ENCODE results near the gene CIRBP.
"Not testable (repeated sequence)": the region's sequence is repeated elsewhere in the genome, so short reads cannot be mapped to it uniquely, and the experiment has no call there.

CIRBP gene

DNA sequence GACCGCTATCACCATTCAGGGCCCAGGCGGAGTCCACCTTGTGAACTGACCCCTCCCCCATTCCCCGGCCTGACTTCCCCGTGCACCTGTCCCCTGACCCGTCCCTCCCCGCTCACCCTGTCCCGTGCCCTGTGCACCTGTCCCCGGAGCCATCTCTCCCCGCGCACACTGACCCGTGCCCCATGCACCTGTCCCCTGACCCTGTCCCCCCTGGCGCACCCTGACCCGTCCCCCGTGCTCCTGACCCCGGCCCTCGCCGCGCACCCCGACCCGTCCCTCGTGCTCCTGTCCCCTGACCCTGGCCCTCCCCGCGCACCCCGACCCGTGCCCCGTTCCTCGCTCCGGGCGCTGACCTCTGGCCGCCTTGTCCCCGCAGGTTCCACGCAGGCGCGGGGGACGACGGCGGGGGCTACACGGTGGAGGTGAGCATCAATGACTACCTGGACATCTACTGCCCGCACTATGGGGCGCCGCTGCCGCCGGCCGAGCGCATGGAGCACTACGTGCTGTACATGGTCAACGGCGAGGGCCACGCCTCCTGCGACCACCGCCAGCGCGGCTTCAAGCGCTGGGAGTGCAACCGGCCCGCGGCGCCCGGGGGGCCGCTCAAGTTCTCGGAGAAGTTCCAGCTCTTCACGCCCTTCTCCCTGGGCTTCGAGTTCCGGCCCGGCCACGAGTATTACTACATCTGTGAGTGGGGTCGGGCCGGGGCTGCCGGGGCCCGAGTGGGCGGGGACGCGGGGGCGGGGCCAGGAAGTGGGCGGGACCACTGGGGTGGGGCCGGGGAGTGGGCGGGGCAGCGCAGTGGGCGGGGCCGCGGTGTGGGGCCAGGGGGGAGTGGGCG is 26.3 kb downstream of the CIRBP start:
- no peak for DNase-seq

DNA sequence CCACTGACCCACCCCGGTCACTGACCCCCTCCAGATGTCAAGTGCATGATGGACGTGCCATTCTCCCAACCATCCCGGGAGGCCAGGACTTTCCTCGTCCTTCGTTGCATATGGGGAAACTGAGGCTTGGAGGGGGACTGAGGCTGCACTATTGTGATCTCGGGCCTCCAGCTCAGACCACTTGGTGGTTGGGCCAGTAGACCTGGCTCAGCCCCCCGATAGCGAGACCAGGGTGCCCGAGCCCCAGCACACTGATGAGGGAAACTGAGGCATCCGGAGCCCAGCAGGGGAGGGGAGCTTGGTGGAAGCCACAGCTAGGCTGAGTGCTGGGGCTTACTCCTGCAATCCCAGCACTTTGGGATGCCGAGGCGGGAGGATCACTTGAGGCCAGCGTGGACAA is 26.9 kb downstream of the CIRBP start:
- no peak for DNase-seq

DNA sequence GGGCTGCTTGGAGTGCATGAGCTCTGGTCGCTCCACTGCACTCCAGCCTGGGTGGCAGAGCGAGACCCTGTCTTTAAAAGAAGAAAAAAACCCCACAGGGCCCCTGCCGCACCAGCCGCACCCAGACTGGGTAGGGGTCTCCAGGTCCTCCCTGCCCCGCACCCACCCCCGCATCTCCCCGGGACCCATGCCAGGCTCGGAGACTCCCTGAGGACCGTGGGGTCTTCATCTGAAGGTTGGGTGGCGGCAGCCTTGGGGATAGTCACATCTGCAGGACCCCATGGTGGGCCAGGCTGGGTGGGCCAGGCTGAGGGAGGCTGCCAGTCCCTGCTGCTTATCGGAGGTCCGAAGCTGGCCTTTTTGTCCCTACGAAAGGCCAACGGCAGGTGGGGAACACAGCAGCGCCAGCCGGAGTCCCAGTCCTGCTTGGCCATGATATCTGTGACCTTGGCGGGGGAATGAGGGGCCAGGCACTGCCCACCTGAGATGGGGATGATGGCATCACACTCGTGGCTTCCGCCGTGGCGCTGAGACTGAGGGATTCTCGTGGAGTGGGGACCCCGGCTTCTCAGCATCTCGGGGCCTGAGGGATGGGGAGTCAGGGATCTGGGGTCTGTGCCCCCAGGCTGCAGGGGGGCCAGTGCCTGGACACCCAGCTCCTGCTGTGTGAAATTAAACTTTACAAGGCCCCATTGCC is 27.6 kb downstream of the CIRBP start:
- DNase-seq = no peak

DNA sequence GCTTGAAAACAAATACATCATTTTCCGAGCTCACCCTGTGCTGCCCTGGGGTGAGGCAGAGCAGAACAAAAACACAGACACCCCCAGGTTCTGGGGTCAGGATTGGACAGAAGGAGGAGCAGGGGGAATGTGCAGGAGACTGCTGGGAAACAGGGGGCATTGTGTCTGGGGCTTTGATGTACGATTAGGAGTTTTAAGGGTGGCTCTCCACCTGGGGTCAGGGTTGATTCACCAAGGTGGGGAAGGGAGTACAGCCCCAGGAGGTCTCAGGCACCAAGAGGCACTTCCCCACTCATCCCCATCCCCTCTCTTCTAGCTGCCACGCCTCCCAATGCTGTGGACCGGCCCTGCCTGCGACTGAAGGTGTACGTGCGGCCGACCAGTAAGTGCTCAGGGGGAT is 29.1 kb downstream of the CIRBP start:
- DNase-seq = no peak

DNA sequence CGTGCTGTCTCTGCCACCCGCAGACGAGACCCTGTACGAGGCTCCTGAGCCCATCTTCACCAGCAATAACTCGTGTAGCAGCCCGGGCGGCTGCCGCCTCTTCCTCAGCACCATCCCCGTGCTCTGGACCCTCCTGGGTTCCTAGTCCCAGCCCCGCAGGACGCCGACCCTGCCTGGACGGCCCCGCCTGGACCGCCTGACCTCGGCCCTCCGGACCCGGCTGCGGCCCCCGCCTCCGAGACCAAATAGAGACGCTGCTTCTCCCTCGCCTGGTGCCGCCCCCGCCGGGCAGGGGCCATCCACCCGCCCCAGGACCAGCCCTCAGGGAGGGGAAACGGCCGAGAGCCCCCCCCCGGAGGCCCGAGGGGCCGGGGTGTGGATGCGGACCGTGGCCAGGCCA is 30.7 kb downstream of the CIRBP start:
- no peak for DNase-seq

DNA sequence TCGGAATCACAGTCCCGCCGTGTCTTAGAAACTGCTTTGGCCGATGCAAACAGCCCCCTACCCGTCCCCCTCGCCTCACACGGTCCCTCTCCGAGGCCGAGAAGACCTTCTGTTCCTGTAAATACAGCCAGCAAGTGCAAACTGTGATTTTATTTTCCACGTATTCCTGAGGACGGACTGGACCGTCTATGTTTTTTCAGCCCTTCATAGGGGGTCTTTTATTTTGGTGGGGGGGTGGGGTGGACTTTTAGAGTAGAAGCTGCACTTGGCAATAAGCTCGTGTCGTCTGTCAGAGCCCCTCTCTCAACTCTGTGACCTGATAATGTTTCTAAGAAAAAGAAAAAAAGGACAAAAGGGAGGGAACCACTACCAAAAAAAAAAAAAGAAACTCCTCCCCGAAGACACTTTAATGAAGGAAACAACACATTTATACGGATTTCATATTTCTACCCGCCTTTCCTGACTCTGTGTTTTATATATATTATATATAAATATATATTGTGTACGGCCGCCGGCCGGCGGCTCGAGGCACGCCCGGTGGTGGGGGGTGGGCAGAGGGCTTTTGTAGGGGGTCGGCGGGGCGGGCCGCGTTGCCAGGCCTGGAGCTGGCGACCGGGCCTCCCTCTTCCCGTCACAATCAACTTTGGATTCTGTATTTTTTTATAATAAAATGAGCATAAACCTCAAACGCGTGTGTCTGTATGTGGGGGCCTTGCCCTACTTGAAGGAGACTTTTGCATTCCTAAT is 31.8 kb downstream of the CIRBP start:
- no peak for DNase-seq

DNA sequence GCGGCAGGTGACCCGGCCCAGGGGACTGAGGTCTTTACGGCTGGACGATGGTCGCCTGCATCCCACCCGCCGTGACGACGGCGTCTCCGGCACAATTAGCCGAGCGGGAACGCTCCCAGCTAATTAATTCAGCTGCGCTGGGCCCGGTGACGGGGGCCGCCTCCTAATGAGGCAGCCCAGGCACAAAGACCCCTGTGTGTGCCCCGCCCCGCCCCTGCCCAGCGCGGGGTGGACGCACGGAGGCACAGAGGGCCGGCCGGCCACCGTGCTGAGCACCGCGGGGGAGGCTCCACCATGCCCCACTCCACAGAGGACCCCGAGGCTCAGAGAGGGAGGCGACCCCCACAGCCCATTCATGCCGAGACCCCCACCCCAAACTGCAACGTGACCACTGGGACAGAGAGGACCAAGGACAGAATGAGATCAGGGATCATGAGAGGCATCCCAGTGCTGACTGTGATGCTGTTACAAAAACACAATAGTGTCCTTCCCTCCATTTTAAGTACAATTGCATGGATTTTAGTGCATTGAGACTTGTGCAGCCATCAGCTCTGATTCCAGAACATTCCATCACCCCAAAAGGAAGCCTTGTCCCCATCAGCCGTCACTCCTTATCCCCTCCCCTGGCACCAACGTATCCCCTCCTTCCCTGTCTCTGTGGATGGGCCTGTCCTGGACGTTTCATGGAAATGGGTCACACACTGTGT is 33.6 kb downstream of the CIRBP start:
- DNase-seq = no peak

DNA sequence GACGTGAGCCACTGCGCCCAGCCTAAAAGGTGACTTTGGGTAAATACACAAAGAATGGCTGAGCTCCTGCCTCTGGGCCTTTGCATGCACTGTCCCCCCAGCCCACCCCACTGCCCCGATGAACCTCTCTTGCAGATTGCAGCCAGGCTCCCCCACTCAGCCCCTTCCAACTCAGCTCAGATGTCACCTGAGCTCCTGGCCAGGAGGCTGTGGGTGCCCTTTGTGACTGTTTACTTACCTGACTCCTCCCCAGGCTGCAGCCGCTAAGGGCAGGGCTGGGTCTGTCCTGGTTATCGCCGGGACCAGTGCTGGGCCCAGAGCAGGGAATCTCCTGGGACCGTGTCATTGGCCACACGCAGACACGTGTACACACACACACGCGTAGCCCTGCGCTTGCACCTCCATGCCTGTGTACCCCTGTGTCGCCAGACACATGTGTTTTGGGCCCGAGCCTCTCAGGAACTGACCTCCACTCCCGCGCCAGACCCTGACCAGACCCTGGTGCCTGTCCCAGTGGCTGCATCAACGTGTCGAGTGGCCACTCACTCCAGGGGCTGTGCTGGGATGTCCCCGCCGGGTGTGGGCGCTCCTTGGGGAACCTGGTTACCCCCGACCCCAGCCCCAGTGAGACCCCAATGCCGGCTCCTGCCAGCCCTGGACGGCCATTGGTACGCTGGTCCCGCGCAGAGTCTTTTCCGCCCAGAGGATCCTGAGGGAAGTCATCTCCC is 35.2 kb downstream of the CIRBP start:
- no peak for DNase-seq

DNA sequence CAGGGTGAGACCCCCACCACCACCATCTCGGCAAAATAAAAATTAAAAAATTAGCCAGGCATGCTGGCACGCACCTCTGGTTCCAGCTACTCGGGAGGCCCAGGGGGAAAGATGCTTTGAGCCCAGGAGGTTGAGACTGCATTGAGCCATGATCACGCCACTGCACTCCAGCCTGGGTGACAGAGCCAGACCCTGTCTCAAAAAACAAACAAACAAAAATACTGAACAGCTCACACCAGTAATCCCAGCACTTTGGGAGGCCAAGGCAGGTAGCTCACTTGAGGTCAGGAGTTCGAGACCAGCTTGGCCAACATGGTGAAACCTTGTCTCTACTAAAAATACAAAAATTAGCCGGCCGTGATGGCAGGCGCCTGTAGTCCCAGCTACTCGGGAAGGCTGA is 36.2 kb downstream of the CIRBP start:
- not testable (repeated sequence) for DNase-seq

DNA sequence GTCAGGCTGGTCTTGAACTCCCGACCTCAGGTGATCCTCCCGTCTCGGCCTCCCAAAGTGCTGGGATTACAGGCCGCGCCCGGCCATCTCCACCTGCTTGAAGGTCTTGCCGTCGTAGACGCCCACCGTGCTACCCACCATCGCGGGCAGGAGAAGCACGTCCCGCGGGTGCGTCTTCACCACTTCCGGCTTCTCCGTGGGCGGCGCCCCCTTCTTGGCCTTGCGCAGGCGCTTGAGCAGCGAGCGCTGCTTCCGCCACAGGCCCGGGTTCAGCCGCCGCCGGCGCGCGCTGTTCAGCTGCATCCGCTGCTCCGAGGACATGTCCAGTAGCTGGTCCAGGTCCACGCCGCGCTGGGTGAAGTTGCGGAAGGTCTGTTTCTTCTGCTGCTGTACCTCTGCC is 38.2 kb downstream of the CIRBP start:
- no peak for DNase-seq

DNA sequence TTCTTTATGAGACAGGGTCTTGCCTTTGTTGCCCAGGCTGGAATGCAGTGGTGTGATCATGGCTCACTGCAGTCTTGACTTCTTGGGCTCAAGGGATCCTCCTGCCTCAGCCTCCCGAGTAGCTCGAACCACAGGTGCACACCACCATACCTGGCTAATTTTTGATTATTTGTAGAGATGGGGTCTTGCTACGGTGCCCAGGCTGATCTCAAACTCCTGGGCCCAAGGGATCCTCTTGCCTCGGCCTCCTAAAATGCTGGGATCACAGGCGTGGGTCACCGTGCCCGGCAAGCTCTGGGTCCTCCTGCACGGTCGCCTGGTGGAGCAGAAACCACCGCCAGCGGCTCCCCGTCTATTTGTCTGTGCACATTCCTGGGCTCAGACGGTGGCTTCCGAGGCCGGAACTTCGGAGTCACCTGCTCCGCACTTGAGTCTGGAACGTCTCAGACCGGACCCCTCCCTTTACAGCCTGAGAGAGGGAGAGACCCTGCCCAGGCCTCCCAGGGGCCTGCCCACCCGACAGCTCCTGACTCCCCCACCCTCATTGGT is 38.7 kb downstream of the CIRBP start:
- no peak for DNase-seq

DNA sequence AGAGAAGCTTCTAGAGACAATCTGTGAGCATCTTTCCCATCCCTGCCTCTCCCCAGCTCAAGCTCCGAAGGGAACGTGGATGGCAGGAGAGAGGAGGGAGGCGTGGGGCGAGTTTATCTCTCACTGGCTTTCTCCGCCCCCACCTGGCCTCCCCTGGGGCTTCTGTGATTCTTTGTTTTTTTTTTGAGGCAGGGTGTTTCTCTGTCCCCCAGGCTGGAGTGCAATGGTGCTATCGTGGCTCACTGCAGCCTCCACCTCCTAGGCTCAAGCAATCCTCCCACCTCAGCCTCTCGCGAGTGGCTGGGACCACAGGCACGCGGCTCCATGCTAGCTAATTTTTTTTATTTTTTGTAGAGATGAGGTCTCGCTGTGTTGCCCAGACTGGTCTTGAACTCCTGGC is 39.6 kb downstream of the CIRBP start:
- no peak for DNase-seq

DNA sequence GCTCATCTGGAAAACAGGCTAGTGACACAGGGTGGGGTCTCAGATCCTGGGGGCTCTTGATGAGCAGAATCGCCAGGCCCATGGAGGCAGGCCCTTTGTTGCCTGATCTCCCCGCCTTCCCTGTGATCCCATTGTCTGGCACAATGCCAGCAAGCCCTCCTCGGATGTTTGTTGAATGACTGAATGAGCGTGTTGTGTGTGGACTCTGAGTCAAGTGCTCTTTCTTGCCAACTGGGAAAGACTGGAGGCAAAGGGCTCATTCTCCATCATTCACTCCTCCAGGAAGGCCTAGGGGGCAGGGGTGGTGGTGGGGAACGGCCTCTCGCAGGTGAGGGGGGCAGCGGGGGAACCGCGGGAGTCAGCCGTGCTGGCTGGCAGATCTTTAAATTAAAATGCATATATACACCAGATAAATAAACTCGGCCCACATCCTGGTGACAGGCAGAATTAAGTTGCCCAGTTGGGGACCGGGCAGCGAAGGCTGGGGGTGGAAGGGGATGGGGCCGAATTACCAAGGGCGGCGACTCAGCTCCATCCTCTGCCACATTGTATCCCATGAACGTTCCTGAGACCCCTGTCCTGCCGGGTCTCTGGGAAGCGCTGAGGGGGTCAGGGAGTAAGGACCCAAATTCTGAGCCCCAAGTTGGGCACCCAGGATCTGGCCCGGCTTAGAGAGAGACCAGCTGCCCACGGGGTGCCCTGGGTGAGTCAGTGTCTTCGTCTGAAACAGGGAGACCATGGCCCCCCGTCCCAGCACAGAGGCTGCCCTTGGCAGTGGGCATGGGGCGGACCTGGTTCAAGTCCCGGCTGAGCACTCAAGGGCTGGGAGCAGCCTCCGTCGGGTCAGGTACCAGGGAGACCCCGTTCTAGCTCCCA is 41.1 kb downstream of the CIRBP start:
- no peak for DNase-seq

DNA sequence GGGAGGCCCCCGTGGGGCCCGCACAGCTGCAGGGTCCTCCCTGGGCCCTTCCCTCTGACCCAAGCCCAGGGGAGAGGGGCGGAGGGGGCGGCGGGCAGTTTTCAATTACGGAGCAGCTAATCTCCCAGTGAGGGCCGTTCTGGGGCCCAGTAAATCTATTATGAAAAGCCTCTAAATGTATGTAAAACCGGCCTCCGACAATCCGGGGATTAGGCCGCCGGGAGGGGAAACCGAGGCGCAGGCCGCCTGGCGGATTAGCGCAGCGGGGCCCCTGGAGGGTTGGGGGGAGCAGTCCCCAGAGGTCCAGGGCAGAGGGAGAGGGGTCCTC is 41.7 kb downstream of the CIRBP start:
- DNase-seq = no peak

DNA sequence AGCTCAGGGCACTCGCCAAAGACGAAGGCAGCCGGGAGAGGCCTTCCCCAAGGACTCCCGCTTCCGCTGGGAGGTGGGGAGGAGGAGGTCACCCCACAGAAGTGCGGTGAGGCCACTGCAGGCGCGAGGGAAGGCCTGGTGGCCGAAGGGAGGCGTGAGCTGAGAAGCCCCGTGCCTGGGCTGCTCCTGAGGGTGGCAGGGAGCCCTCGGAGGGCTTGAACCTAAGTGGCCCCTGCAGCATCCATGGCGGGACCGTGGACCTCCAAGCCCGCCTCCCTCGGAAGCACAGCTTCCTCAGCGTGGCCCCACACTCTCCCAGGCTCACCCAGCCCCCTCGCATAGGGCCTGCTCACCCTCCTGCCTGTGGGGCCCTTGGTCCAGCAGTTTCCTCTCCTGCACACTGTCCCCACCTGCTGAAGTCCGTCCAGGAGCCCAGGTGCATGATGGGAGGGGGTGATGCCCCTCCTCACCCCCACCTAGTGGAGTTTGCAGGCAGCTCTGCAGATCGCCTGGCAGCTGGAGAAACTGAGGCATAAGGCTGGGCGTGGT is 42.5 kb downstream of the CIRBP start:
- no peak for DNase-seq

DNA sequence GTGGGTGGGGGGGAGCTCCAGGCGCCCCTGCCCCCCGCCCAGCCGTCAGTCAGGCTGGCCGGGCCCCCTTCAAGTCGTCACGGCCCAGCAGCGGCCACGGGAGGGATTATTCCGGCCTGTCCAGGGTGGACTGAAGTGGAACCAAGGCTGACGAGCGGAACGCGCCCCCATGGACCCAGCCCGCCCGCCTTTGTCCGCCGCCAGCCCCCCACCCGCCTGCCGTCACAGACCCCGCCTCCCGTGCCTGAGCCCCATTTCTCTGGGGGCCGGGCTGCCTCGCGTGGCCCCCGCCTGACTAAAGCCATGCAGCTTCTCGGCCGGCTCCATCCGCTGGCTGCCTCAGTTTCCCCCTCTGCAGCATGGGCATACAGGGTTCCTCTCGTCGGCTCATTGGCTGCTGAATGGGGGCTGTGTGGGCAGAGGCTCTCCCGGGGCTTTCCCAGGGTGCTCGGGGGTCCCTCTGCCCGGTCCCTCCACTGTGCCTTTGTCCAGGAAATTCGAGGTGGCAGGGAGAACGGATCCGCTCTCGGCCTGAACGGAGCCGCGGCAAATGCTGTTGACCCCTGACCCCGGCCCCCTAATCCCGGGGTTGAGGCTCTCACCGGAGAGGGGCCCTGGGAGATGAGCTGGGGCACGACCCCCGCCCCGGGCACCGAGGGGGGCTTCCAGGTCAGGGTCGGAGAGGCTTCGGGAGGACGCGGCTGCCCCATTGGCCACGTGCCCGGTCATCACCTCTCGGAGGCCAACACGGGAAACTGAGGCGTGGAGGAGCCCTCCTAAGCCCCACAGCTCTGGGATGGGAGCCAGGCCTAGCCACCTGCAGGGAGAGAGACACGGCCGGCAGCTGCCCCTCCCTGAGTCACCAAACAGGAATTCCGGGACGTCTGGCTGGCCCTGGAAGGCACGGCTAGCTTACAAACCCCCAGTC is 43.9 kb downstream of the CIRBP start:
- no peak for DNase-seq

DNA sequence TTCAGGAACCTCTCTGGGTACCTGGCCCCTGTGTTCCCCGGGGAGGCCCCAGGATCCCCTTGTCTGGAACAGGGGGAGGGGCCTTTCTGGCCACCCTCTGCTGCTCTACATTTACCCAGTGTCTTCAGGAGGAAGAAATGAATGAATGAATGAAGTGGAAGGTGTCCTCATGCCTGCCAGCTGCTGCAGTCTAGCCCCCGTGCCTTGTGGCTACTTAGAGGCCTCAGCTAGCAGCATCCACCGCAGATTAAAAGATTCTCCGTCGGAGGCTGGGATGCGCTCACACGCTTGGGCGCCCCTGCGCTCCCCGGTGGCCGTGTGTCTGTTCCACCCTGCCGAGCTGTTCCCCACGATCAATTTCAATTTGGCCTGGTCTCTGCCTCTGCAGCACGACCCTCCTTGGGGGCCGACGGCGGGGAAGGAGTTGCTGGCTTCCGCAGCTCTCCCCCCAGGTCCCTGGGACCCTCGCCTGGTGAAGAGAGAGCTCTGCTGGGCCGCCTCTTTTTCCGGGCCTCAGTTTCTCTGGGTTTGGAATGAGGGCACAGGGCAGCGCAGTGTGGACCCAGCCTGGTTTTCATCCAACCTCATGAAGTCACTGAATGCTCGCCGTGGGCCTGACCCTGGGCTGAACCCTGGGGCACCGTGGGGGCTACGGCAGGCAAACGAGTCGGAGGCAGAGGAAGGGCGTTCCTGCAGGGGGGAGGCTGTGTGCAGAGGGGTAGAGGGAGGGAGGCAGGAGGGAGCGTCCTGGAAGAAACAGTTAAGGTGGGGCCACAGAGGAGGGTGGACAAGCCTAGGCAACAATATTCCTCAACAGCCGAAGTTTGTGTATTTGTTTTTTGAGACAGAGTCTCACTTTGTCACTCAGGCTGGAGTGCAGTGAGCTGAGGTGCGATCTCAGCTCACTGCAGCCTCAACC is 44.8 kb downstream of the CIRBP start:
- DNase-seq = no peak

DNA sequence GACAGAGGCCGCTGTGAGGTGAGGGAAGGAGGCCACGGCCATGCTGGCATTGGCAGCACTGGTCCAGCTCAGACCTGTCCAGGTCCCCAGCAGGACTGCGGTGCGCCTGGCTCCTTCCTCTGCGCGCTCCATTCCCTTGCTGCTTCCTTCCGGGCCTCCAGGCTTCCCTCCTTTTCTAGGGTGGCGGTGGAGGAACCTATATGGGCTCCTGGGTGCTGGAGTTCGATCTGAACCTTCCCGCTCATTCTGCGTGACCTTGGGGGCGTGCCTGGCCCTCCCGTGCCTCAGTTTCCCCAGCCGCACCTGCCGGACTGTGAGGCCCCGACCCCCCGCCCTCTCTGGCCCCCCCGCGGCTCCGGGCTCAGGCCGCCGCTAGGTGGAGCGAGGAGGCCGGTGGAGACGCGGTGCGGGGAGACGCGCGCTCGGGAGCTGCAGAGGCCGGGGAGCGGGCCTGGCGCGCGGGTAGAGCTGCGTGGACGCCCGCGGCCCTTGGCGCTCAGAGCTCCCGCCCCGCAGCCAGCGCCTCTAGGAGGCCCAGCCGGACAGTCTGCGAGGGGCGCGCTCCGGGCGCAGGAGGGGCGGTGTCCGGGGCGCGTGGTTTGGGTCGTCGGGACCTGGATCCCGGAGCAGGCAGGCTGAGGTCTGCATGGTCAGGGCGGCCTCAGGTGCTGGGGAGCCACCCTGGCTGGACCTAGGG is 46.5 kb downstream of the CIRBP start:
- DNase-seq = no peak

Measured in NCI-H2081 treated with DMSO at 0.1 percent for 48 hours (cell line).